Measurements from ENCODE around the gene NUMA1.

- TF ChIP-seq CTCF (IDR thresholded peaks at IDR 0.05) (no peak), POLR2A (IDR thresholded peaks at IDR 0.05) (no peak)
These were observed 13.5 kb downstream of the NUMA1 start for GRCh38 chr11:72066855-72067254.
